Smooth muscle cell (in vitro differentiated cells): ENCODE results near the gene SPECC1L. TPM values are rescaled to one million over a fixed set of nuclear protein-coding genes. Genes with fewer than 3 reads are reported as not detected.

Source experiments
- DNase-seq: peaks from one replicate; lab custom pipeline; 2025; ENCODE audit not compliant: unreplicated experiment; lab: John Stamatoyannopoulos, UW
- H2AFZ ChIP-seq: fragments of 200-600 bp; sonication (generic); 2 replicates; pipeline ENCODE4 v1.6.0; 2016; ENCODE audit warnings: antibody characterized with exemption, low read depth, mild to moderate bottlenecking
- H3F3A ChIP-seq: fragments of 200-600 bp; sonication (generic); 2 replicates; pipeline ENCODE4 v1.6.0; 2017; ENCODE audit warnings: antibody characterized with exemption, low read depth
- H3K27ac ChIP-seq: fragments of 200-600 bp; sonication (generic); 2 replicates; pipeline ENCODE4 v1.5.1; 2016; ENCODE audit warnings: low read depth, mild to moderate bottlenecking
- H3K27me3 ChIP-seq: fragments of 200-600 bp; sonication (generic); 2 replicates; pipeline ENCODE4 v1.6.1; 2016; ENCODE audit warnings: low read depth, mild to moderate bottlenecking
- H3K36me3 ChIP-seq: fragments of 200-600 bp; sonication (generic); 2 replicates; pipeline ENCODE4 v1.5.1; 2016; ENCODE audit warnings: low read depth
- H3K4me1 ChIP-seq: fragments of 200-600 bp; sonication (generic); 2 replicates; pipeline ENCODE4 v1.5.1; 2016; ENCODE audit warnings: low read depth
- H3K4me2 ChIP-seq: fragments of 200-600 bp; sonication (generic); 2 replicates; pipeline ENCODE4 v1.6.0; 2016; ENCODE audit warnings: mild to moderate bottlenecking
- H3K4me3 ChIP-seq: fragments of 200-600 bp; sonication (generic); 2 replicates; pipeline ENCODE4 v1.5.1; 2016; ENCODE audit warnings: mild to moderate bottlenecking
- H3K79me2 ChIP-seq: fragments of 200-600 bp; sonication (generic); 2 replicates; pipeline ENCODE4 v1.6.0; 2016; ENCODE audit warnings: low read depth, mild to moderate bottlenecking
- H3K9ac ChIP-seq: fragments of 200-600 bp; sonication (generic); 2 replicates; pipeline ENCODE4 v1.6.0; 2016; ENCODE audit warnings: low read depth
- H3K9me3 ChIP-seq: fragments of 200-600 bp; sonication (generic); replicated peaks from 2 replicates; pipeline ENCODE4 v1.5.1; 2016; ENCODE audit warnings: low read depth
- H4K20me1 ChIP-seq: fragments of 200-600 bp; sonication (generic); 2 replicates; pipeline ENCODE4 v1.6.0; 2016; ENCODE audit warnings: low read depth
- CTCF ChIP-seq: fragments of 200-600 bp; sonication (generic); IDR thresholded peaks from 2 replicates; pipeline ENCODE4 v1.5.1; 2017; ENCODE audit warnings: borderline replicate concordance, mild to moderate bottlenecking, antibody characterized with exemption; ENCODE audit not compliant: insufficient read depth, poor library complexity, severe bottlenecking
- WGBS: methylation state at CpG from one replicate; pipeline ENCODE4 v1.1.7; 2016; ENCODE audit warnings: low lambda C conversion rate; 5-methylcytosine and 5-hydroxymethylcytosine counted together
- polyA plus RNA-seq: library from polyadenylated mRNA; unstranded; fragments of >200 nt; fragmentation: Nextera tagmentation; extraction: Ambion mirVana; gene quantifications from 2 replicates; pipeline ENCODE4 v1.2.1, GENCODE V29; 2016
- total RNA-seq: library from RNA; depleted of rRNA; stranded (reverse); fragments of >200 nt; gene quantifications from 2 replicates; pipeline ENCODE4 v1.2.3, GENCODE V29; 2014

Gene SPECC1L
- total and polyA plus RNA-seq, 2 experiments from 2014 or later: 10.0 to 19.1 TPM

- TF ChIP-seq CTCF: no peak
- no peaks in the 10 kb centered on the region for H3K36me3 ChIP-seq
- H3K27me3 ChIP-seq: no peaks in the 10 kb centered on the region
Measured at GRCh38 chr22:24361976-24362646, 91.5 kb downstream of the SPECC1L start.

GRCh38 chr22:24363243-24363642, 92.6 kb downstream of the SPECC1L start:
- WGBS: 96% methylated on average over 3 of the region's 3 CpGs
- Histone ChIP-seq H3F3A (no peaks in the 10 kb centered on the region), H3K4me3 (no peak overlapping the region), H3K4me2 (no peak overlapping the region), H3K9ac (no peak overlapping the region), H3K27me3 (no peaks in the 10 kb centered on the region), H3K79me2 (no peaks in the 10 kb centered on the region), H3K4me1 (no peaks in the 10 kb centered on the region), H3K27ac (no peak overlapping the region), H2AFZ (no peak overlapping the region), H3K36me3 (no peaks in the 10 kb centered on the region), H4K20me1 (peaks cover 15% of the 10 kb centered on the region), H3K9me3 (no peaks in the 10 kb centered on the region)
- no peak for TF ChIP-seq CTCF
- no peak for DNase-seq

More at GRCh38 chr22:24361976-24362646, 91.5 kb downstream of the SPECC1L start:
- WGBS: 98% methylated on average over 4 of the region's 4 CpGs
- Histone ChIP-seq H3K4me1 (no peaks in the 10 kb centered on the region), H3K9me3 (no peaks in the 10 kb centered on the region), H3K4me2 (no peak overlapping the region), H3K9ac (no peak overlapping the region), H3K27ac (no peak overlapping the region), H2AFZ (no peak overlapping the region), H3K79me2 (no peaks in the 10 kb centered on the region), H4K20me1 (peaks cover 20% of the 10 kb centered on the region), H3F3A (no peaks in the 10 kb centered on the region), H3K4me3 (no peak overlapping the region)
- no peak for DNase-seq

GRCh38 chr22:24366701-24367100, 96.1 kb downstream of the SPECC1L start:
- peaks cover 3% of the 10 kb centered on the region for H4K20me1 ChIP-seq
- peaks cover 28% of the 10 kb centered on the region for H3K36me3 ChIP-seq
- DNase-seq: no peak

More at GRCh38 chr22:24366701-24367100, 96.1 kb downstream of the SPECC1L start:
- Histone ChIP-seq H3K4me3 (no peak overlapping the region), H3K9me3 (no peaks in the 10 kb centered on the region), H3K27ac (no peak overlapping the region), H3F3A (no peaks in the 10 kb centered on the region), H3K4me1 (no peaks in the 10 kb centered on the region), H3K9ac (no peak overlapping the region), H3K4me2 (no peak overlapping the region), H3K27me3 (no peaks in the 10 kb centered on the region), H3K79me2 (no peaks in the 10 kb centered on the region), H2AFZ (no peak overlapping the region)
- TF ChIP-seq CTCF: no peak
- WGBS: 91% methylated on average over 8 of the region's 8 CpGs
